Neural crest cell (in vitro differentiated cells): ENCODE measurements around the gene ABAT. TPM values are rescaled to one million over a fixed set of nuclear protein-coding genes. Genes with fewer than 3 reads are reported as not detected.
A peak's percentile ranks its signal among the peaks of the same experiment; 100 is the strongest.

Experiments used
- DNase-seq: peaks from one replicate; pipeline ENCODE4 v3.0.0; 2021; ENCODE audit warnings: low read depth, mixed read lengths, low spot score
- H3K27ac Mint-ChIP-seq: one replicate; pipeline ENCODE4 v1.8.0; 2021; ENCODE audit warnings: mild to moderate bottlenecking, mixed read lengths; ENCODE audit not compliant: unreplicated experiment
- H3K27me3 Mint-ChIP-seq: 2 replicates; pipeline ENCODE4 v1.8.0; 2021; ENCODE audit warnings: low read depth, mild to moderate bottlenecking, mixed read lengths
- H3K36me3 Mint-ChIP-seq: 2 replicates; pipeline ENCODE4 v1.8.0; 2021; ENCODE audit warnings: low read depth, mild to moderate bottlenecking, mixed read lengths
- H3K4me1 Mint-ChIP-seq: 2 replicates; pipeline ENCODE4 v1.8.0; 2021; ENCODE audit warnings: mixed read lengths
- H3K4me3 Mint-ChIP-seq: one replicate; pipeline ENCODE4 v1.8.0; 2021; ENCODE audit warnings: mild to moderate bottlenecking, mixed read lengths
- H3K9me3 Mint-ChIP-seq: 2 replicates; pipeline ENCODE4 v1.8.0; 2021; ENCODE audit warnings: mixed read lengths
- total RNA-seq: library from RNA; stranded (reverse); gene quantifications from 2 replicates; pipeline ENCODE4 v1.2.1, GENCODE V29; 2021
- TF ChIP-seq, protein P1 (sequence below): fragments of 200-600 bp; sonication (generic); conservative IDR thresholded peaks from 2 replicates; pipeline ENCODE4 v1.5.0; 2021; ENCODE audit warnings: antibody characterized with exemption, mild to moderate bottlenecking

ABAT gene
- total RNA-seq, 1 donor from 2014 or later, result 35.2 TPM

DNA sequence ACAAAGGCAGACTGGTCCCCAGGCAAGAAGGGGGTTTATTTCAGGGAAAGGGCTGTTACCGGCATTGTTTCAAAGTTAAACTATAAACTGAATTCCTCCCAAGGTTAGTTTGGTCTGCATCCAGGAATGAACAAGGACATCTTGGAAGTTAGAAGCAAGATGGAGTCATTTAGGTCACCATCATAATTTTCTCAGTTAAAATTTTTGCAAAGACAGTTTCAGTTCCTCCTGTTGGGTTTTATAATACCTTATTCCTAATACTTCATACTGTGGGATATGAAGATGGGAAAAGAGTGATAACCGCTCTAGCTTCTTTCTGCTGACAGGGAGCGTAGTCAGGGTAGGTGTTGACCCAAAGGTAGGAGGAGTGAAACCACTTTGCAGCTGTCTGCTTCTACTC is 148.0 kb downstream of the ABAT start:
- Mint-ChIP-seq H3K27ac (no peak overlapping the region), H3K36me3 (peaks cover 20% of the 10 kb centered on the region), H3K9me3 (no peaks in the 10 kb centered on the region)

DNA sequence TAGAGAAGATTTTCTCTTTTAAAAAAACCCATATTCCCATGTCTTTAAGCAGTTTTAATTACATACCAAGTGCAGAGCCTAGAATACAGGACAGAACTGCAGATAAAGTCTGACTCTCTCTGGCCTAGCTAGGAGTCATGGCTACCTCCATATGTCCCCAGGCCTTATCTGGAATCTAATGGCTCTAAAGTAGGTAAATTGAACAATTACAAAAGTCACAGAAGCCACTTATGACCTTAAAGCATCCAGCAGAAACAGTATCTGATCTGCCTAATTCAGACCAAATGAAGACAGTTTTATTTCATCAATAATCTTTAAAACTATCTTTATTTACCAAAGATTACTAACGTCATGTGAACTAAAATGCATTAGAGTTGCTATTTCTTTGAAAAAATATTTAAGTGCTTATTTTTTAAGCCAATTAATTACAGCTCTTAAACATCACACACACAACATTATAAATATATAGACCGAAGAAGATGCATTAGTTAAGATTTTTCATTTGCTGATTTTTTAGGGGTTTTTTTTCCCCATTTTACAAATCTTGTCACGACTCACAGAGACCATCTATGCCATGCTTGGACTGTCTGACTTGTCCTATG is 152.0 kb downstream of the ABAT start:
- no peak overlapping the region for H3K27ac Mint-ChIP-seq
- DNase-seq, result no peak
- TF ChIP-seq, protein P1, sequence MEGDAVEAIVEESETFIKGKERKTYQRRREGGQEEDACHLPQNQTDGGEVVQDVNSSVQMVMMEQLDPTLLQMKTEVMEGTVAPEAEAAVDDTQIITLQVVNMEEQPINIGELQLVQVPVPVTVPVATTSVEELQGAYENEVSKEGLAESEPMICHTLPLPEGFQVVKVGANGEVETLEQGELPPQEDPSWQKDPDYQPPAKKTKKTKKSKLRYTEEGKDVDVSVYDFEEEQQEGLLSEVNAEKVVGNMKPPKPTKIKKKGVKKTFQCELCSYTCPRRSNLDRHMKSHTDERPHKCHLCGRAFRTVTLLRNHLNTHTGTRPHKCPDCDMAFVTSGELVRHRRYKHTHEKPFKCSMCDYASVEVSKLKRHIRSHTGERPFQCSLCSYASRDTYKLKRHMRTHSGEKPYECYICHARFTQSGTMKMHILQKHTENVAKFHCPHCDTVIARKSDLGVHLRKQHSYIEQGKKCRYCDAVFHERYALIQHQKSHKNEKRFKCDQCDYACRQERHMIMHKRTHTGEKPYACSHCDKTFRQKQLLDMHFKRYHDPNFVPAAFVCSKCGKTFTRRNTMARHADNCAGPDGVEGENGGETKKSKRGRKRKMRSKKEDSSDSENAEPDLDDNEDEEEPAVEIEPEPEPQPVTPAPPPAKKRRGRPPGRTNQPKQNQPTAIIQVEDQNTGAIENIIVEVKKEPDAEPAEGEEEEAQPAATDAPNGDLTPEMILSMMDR, result no peak
- H3K36me3 Mint-ChIP-seq, result peaks cover 16% of the 10 kb centered on the region
- H3K4me1 Mint-ChIP-seq, result peaks cover under 1% of the 10 kb centered on the region
- no peaks in the 10 kb centered on the region for H3K27me3 Mint-ChIP-seq
- no peaks in the 10 kb centered on the region for H3K9me3 Mint-ChIP-seq
- H3K4me3 Mint-ChIP-seq, result no peak overlapping the region

More for the DNA sequence above, 148.0 kb downstream of the ABAT start:
- H3K4me1 Mint-ChIP-seq, result peaks cover 5% of the 10 kb centered on the region
- no peak for DNase-seq
- H3K4me3 Mint-ChIP-seq, result no peak overlapping the region
- TF ChIP-seq, protein P1, result no peak
- H3K27me3 Mint-ChIP-seq, result no peaks in the 10 kb centered on the region

DNA sequence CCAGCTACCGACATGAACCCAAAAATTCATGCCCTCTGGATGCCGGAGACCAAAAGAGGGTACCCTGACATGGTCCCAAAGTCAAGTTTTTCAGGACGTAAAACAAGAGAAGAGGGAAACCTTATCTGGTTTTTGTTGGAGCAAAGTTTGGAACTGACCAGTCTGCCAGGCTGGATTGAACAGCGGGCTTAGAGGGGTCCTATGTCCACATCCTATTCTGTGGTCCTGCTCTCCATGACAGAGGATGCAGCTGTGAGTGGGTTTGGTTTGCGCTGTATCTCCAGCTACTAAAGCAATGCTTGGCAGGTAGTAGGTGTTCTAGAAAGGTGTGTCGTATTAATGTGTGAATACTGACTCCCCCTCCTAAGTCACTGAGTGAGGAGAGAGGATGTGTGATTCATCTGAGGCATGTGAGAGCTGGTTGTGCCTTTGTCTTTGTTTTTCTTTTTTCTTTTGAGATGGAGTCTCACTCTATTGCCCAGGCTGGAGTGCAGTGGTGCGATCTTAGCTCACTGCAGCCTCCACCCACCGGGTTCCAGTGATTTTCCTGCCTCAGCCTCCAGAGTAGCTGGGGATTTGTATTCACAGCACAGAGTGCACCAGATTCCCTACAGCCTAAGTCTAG is 154.2 kb downstream of the ABAT start:
- DNase-seq, result no peak
- Mint-ChIP-seq H3K4me1 (peaks cover 19% of the 10 kb centered on the region), H3K4me3 (no peak overlapping the region), H3K9me3 (no peaks in the 10 kb centered on the region), H3K27me3 (no peaks in the 10 kb centered on the region), H3K27ac (peak overlapping the region; percentile 79), H3K36me3 (peaks cover 4% of the 10 kb centered on the region)
- TF ChIP-seq, protein P1, result no peak

DNA sequence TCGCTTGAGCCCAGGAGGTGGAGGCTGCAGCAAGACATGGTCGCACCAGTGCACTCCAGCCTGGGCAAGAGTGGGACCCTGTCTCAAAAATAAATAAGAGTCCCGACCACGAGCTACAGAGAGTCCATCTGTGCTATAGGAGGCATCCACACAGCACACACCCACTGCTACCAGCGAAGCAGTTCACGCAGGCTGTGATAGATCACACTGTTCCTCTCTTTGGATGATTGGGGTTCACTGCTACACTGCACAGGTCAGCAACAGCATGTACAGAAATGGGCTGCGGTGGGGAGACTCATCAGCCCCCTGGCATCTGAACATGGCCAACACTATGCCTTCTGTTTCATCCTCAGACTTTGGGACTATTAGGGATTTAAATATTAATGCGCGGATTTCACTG is 157.0 kb downstream of the ABAT start:
- TF ChIP-seq, protein P1, result no peak
- Mint-ChIP-seq H3K27ac (peak overlapping the region; percentile 95), H3K36me3 (no peaks in the 10 kb centered on the region), H3K4me3 (no peak overlapping the region), H3K9me3 (no peaks in the 10 kb centered on the region), H3K4me1 (peaks cover 19% of the 10 kb centered on the region), H3K27me3 (no peaks in the 10 kb centered on the region)
- DNase-seq, result no peak

DNA sequence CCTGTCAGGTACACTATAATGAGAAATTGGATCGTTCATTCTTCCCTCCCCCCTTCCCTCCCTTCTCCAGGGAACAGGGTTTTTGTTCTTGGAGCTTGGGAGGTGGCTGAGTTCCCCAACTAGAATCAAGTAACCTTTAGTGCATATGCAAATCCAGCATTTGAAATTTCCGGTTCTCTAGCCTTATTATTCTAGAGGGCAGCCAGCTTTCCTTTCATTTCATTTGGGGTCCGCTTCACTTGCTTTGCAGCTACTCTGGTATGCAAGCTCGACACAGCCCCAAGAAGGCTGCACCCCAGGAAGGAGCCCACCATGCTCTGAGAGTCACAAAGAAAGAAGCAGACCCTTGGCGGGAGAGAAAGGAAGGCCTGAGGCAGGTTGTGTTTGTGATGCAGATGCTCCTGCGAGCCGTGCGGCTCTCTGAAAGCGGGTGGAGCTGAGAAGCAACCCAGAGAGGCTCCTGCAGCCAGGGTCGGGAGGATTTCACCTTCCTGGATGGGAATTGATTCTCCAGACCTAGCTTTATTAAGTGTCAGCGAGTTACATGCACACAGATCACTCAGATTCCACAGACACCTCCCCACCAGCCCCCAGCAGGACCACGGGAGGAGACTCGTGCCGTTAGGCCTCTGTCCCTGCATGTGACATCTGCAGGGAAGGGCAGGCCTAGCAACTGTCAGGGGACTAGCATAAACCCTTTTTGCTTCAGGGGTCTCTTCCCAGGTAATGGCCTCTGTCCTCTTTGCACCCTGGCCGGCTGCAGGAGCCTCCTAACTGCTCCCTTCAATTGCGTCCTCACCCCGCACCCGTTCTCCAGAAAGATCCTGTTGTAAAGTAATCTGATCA is 157.7 kb downstream of the ABAT start:
- Mint-ChIP-seq H3K36me3 (no peaks in the 10 kb centered on the region), H3K4me1 (peaks cover 19% of the 10 kb centered on the region), H3K27me3 (no peaks in the 10 kb centered on the region), H3K27ac (peak overlapping the region; percentile 95), H3K4me3 (no peak overlapping the region), H3K9me3 (no peaks in the 10 kb centered on the region)
- no peak for DNase-seq
- TF ChIP-seq, protein P1, result no peak
